WTC11 (cell line): ENCODE data around the gene ATXN7L2. TPM values are rescaled to one million over a fixed set of nuclear protein-coding genes. Genes with fewer than 3 reads are reported as not detected.

Experiments used
- ATAC-seq: fragments of 200-7000 bp; cut with Tn5 transposase; 2 replicates; pipeline ENCODE4 v1.10.0; 2021; ENCODE audit warnings: mild to moderate bottlenecking, moderate library complexity
- CTCF ChIA-PET: fragments of 300-600 bp; sonication (Branson Sonifier 250); formaldehyde crosslinking; loops from one replicate; lab custom pipeline; 2021; ENCODE audit warnings: antibody characterized with exemption; lab: Charles Lee
- POLR2A ChIA-PET: fragments of 350-600 bp; sonication (Branson Sonifier 250); formaldehyde crosslinking; loops from one replicate; lab custom pipeline; 2021; ENCODE audit warnings: antibody characterized with exemption; lab: Charles Lee
- DNase-seq: peaks from one replicate; pipeline ENCODE4 v3.0.0; 2021; ENCODE audit warnings: low spot score
- H3K27ac Mint-ChIP-seq: 2 replicates; pipeline ENCODE4 v1.8.0; 2021; ENCODE audit warnings: mixed read lengths
- H3K27me3 Mint-ChIP-seq: 2 replicates; pipeline ENCODE4 v1.8.0; 2021; ENCODE audit warnings: low read depth, mild to moderate bottlenecking, moderate library complexity, mixed read lengths
- H3K36me3 Mint-ChIP-seq: 2 replicates; pipeline ENCODE4 v1.8.0; 2021; ENCODE audit warnings: mixed read lengths
- H3K4me1 Mint-ChIP-seq: 2 replicates; pipeline ENCODE4 v1.8.0; 2022; ENCODE audit warnings: mixed read lengths
- H3K4me3 Mint-ChIP-seq: 2 replicates; pipeline ENCODE4 v1.8.0; 2021; ENCODE audit warnings: mild to moderate bottlenecking, moderate library complexity, mixed read lengths
- H3K9me3 Mint-ChIP-seq: 2 replicates; pipeline ENCODE4 v1.8.0; 2021; ENCODE audit warnings: mixed read lengths
- ATF1 ChIP-seq: sonication (generic); formaldehyde crosslinking; IDR thresholded peaks from 2 replicates; pipeline ENCODE4 v1.8.1; 2023; ENCODE audit warnings: mild to moderate bottlenecking, moderate library complexity, missing genetic modification reagents
- CREB1 ChIP-seq: sonication (generic); formaldehyde crosslinking; IDR thresholded peaks from 2 replicates; pipeline ENCODE4 v1.8.0; 2023; ENCODE audit warnings: mild to moderate bottlenecking, missing genetic modification reagents
- FOXP1 ChIP-seq: sonication (generic); formaldehyde crosslinking; IDR thresholded peaks from 2 replicates; pipeline ENCODE4 v1.8.0; 2022; ENCODE audit warnings: missing genetic modification reagents, mild to moderate bottlenecking, moderate library complexity, borderline replicate concordance
- GRHL2 ChIP-seq: fragments of 250-450 bp; sonication (Bioruptor Pico); IDR thresholded peaks from 2 replicates; pipeline ENCODE4 v1.8.0; 2022; ENCODE audit warnings: mild to moderate bottlenecking, moderate library complexity; ENCODE audit not compliant: insufficient replicate concordance, severe bottlenecking
- JUN ChIP-seq: sonication (generic); formaldehyde crosslinking; IDR thresholded peaks from 2 replicates; pipeline ENCODE4 v1.8.0; 2023; ENCODE audit warnings: mild to moderate bottlenecking, missing genetic modification reagents
- NFATC4 ChIP-seq: fragments of 250-450 bp; sonication (Bioruptor Pico); IDR thresholded peaks from 2 replicates; pipeline ENCODE4 v1.9.0; 2021; ENCODE audit warnings: mild to moderate bottlenecking
- NR3C1 ChIP-seq: sonication (generic); formaldehyde crosslinking; conservative IDR thresholded peaks from 2 replicates; pipeline ENCODE4 v1.8.1; 2023; ENCODE audit warnings: low read depth, mild to moderate bottlenecking, missing genetic modification reagents
- SMAD3 ChIP-seq: sonication (generic); formaldehyde crosslinking; IDR thresholded peaks from 2 replicates; pipeline ENCODE4 v1.8.0; 2022; ENCODE audit warnings: missing genetic modification reagents, mild to moderate bottlenecking, borderline replicate concordance
- SP1 ChIP-seq: sonication (generic); formaldehyde crosslinking; conservative IDR thresholded peaks from 2 replicates; pipeline ENCODE4 v1.8.1; 2022; ENCODE audit warnings: missing genetic modification reagents
- TEAD4 ChIP-seq: sonication (generic); formaldehyde crosslinking; IDR thresholded peaks from 2 replicates; pipeline ENCODE4 v1.8.0; 2022; ENCODE audit warnings: mild to moderate bottlenecking, missing genetic modification reagents
- TP53 ChIP-seq: sonication (generic); formaldehyde crosslinking; IDR thresholded peaks from 2 replicates; pipeline ENCODE4 v1.8.1; 2023; ENCODE audit warnings: mild to moderate bottlenecking, missing genetic modification reagents
- ZBTB21 ChIP-seq: sonication (generic); formaldehyde crosslinking; IDR thresholded peaks from 2 replicates; pipeline ENCODE4 v1.8.1; 2023; ENCODE audit warnings: mild to moderate bottlenecking, missing genetic modification reagents, borderline replicate concordance
- ZNF121 ChIP-seq: sonication (generic); formaldehyde crosslinking; IDR thresholded peaks from 2 replicates; pipeline ENCODE4 v1.8.0; 2023; ENCODE audit warnings: missing genetic modification reagents
- ZNF317 ChIP-seq: sonication (generic); formaldehyde crosslinking; IDR thresholded peaks from 2 replicates; pipeline ENCODE4 v1.8.1; 2023; ENCODE audit warnings: low read depth, mild to moderate bottlenecking, moderate library complexity, missing genetic modification reagents, borderline replicate concordance
- total RNA-seq: library from RNA; stranded (reverse); gene quantifications from 3 replicates; pipeline ENCODE4 v1.2.3, GENCODE V29; 2021
- TF ChIP-seq, protein P1 (sequence below): fragments of 250-450 bp; sonication (Bioruptor Pico); IDR thresholded peaks from 2 replicates; pipeline ENCODE4 v1.8.0; 2021; ENCODE audit warnings: mild to moderate bottlenecking
- TF ChIP-seq, protein P2 (sequence below): fragments of 250-450 bp; sonication (Bioruptor Pico); IDR thresholded peaks from 2 replicates; pipeline ENCODE4 v1.9.0; 2021; ENCODE audit warnings: mild to moderate bottlenecking
- TF ChIP-seq, protein P3 (sequence below): sonication (generic); formaldehyde crosslinking; IDR thresholded peaks from 2 replicates; pipeline ENCODE4 v1.8.1; 2023; ENCODE audit warnings: mild to moderate bottlenecking, missing genetic modification reagents, moderate library complexity
- TF ChIP-seq, protein P4 (sequence below): sonication (generic); formaldehyde crosslinking; IDR thresholded peaks from 2 replicates; pipeline ENCODE4 v1.8.0; 2022; ENCODE audit warnings: missing genetic modification reagents
- TF ChIP-seq, protein P5 (sequence below): sonication (generic); formaldehyde crosslinking; IDR thresholded peaks from 2 replicates; pipeline ENCODE4 v1.8.0; 2023; ENCODE audit warnings: missing genetic modification reagents, mild to moderate bottlenecking, borderline replicate concordance
- TF ChIP-seq, protein P6 (sequence below): fragments of 250-450 bp; sonication (Bioruptor Pico); conservative IDR thresholded peaks from 2 replicates; pipeline ENCODE4 v1.9.0; 2021; ENCODE audit warnings: mild to moderate bottlenecking

The ATXN7L2 gene
- total RNA-seq, 1 experiment from 2014 or later, result 11.1 TPM

DNA sequence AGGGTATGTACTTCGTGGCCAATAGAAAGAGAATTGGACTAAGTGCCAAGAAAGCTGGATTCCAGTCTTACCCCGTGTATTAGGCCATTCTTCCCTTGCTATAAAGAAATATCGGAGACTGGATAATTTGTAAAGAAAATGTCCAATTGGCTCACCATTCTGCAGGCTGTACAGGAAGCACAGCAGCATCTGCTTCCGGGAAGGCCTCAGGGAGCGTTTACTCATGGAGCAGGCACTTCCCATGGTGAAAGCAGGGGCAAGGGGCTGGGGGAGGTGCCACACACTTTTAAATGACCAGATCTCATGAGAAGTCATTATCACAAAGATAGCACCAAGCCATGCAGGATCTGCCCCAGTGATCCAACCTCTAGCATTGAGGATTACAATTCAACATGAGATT is 33.6 kb downstream of the ATXN7L2 start:
- TF ChIP-seq, protein P1, sequence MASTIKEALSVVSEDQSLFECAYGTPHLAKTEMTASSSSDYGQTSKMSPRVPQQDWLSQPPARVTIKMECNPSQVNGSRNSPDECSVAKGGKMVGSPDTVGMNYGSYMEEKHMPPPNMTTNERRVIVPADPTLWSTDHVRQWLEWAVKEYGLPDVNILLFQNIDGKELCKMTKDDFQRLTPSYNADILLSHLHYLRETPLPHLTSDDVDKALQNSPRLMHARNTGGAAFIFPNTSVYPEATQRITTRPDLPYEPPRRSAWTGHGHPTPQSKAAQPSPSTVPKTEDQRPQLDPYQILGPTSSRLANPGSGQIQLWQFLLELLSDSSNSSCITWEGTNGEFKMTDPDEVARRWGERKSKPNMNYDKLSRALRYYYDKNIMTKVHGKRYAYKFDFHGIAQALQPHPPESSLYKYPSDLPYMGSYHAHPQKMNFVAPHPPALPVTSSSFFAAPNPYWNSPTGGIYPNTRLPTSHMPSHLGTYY (CRISPR knock-in tag), result no peak
- TF ChIP-seq NR3C1 (no peak), SP1 (CRISPR knock-in tag) (no peak), ZNF317 (no peak), CREB1 (CRISPR knock-in tag) (no peak), NFATC4 (CRISPR knock-in tag) (no peak), FOXP1 (CRISPR knock-in tag) (no peak), GRHL2 (CRISPR knock-in tag) (no peak), ZBTB21 (CRISPR knock-in tag) (no peak), ATF1 (CRISPR knock-in tag) (no peak), TP53 (CRISPR knock-in tag) (no peak), SMAD3 (no peak), TEAD4 (no peak), ZNF121 (CRISPR knock-in tag) (no peak), JUN (CRISPR knock-in tag) (no peak)
- TF ChIP-seq, protein P2, sequence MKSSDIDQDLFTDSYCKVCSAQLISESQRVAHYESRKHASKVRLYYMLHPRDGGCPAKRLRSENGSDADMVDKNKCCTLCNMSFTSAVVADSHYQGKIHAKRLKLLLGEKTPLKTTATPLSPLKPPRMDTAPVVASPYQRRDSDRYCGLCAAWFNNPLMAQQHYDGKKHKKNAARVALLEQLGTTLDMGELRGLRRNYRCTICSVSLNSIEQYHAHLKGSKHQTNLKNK (CRISPR knock-in tag), result no peak
- TF ChIP-seq, protein P3, sequence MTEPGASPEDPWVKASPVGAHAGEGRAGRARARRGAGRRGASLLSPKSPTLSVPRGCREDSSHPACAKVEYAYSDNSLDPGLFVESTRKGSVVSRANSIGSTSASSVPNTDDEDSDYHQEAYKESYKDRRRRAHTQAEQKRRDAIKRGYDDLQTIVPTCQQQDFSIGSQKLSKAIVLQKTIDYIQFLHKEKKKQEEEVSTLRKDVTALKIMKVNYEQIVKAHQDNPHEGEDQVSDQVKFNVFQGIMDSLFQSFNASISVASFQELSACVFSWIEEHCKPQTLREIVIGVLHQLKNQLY (CRISPR knock-in tag), result no peak
- TF ChIP-seq, protein P4, sequence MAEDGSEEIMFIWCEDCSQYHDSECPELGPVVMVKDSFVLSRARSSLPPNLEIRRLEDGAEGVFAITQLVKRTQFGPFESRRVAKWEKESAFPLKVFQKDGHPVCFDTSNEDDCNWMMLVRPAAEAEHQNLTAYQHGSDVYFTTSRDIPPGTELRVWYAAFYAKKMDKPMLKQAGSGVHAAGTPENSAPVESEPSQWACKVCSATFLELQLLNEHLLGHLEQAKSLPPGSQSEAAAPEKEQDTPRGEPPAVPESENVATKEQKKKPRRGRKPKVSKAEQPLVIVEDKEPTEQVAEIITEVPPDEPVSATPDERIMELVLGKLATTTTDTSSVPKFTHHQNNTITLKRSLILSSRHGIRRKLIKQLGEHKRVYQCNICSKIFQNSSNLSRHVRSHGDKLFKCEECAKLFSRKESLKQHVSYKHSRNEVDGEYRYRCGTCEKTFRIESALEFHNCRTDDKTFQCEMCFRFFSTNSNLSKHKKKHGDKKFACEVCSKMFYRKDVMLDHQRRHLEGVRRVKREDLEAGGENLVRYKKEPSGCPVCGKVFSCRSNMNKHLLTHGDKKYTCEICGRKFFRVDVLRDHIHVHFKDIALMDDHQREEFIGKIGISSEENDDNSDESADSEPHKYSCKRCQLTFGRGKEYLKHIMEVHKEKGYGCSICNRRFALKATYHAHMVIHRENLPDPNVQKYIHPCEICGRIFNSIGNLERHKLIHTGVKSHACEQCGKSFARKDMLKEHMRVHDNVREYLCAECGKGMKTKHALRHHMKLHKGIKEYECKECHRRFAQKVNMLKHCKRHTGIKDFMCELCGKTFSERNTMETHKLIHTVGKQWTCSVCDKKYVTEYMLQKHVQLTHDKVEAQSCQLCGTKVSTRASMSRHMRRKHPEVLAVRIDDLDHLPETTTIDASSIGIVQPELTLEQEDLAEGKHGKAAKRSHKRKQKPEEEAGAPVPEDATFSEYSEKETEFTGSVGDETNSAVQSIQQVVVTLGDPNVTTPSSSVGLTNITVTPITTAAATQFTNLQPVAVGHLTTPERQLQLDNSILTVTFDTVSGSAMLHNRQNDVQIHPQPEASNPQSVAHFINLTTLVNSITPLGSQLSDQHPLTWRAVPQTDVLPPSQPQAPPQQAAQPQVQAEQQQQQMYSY, result no peak
- TF ChIP-seq, protein P5, sequence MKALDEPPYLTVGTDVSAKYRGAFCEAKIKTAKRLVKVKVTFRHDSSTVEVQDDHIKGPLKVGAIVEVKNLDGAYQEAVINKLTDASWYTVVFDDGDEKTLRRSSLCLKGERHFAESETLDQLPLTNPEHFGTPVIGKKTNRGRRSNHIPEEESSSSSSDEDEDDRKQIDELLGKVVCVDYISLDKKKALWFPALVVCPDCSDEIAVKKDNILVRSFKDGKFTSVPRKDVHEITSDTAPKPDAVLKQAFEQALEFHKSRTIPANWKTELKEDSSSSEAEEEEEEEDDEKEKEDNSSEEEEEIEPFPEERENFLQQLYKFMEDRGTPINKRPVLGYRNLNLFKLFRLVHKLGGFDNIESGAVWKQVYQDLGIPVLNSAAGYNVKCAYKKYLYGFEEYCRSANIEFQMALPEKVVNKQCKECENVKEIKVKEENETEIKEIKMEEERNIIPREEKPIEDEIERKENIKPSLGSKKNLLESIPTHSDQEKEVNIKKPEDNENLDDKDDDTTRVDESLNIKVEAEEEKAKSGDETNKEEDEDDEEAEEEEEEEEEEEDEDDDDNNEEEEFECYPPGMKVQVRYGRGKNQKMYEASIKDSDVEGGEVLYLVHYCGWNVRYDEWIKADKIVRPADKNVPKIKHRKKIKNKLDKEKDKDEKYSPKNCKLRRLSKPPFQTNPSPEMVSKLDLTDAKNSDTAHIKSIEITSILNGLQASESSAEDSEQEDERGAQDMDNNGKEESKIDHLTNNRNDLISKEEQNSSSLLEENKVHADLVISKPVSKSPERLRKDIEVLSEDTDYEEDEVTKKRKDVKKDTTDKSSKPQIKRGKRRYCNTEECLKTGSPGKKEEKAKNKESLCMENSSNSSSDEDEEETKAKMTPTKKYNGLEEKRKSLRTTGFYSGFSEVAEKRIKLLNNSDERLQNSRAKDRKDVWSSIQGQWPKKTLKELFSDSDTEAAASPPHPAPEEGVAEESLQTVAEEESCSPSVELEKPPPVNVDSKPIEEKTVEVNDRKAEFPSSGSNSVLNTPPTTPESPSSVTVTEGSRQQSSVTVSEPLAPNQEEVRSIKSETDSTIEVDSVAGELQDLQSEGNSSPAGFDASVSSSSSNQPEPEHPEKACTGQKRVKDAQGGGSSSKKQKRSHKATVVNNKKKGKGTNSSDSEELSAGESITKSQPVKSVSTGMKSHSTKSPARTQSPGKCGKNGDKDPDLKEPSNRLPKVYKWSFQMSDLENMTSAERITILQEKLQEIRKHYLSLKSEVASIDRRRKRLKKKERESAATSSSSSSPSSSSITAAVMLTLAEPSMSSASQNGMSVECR (CRISPR knock-in tag), result no peak
- TF ChIP-seq, protein P6, sequence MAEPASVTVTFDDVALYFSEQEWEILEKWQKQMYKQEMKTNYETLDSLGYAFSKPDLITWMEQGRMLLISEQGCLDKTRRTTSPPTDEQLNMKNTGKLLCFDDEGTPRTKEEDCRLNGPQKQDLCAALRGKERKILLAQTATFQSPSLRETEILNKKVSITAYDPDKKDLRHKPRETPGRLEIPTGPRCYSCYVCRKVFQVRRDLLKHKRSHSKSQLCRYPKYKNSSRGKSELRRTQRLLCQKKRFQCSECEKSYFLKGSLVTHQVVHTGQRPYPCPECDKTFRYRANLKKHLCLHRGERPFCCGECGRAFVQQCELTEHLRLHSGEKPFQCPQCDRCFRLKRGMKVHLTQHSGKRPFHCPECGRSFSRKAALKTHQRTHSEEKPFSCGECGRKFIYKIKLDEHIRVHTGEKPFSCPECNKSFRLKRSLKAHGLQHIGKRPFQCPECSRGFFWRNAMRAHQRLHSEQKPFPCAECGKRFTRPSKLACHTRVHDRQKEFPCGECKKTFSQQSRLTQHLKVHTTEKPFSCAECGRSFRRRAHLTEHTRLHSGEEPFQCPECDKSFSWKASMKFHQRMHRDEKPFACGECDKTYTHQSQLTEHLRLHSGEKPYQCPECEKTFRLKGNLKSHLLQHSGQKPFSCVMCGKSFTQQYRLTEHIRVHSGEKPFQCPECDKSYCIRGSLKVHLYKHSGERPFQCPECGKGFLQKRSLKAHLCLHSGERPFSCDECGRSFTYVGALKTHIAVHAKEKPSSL, result no peak
- no peak for ATAC-seq
- CTCF ChIA-PET, result interaction anchor here (5.6 kb wide), 1 partner anchor 14 kb away, joined by 56 read pairs; no protein-coding TSS in a partner anchor
- Mint-ChIP-seq H3K9me3 (no peaks in the 10 kb centered on the region), H3K4me3 (no peak overlapping the region), H3K36me3 (no peaks in the 10 kb centered on the region), H3K4me1 (no peaks in the 10 kb centered on the region), H3K27me3 (peaks cover 9% of the 10 kb centered on the region), H3K27ac (no peak overlapping the region)
- DNase-seq, result no peak
- POLR2A ChIA-PET, result no interaction called here
